DMS153 treated with DMSO at 0.1 percent for 48 hours (cell line): ENCODE data around the gene KDM8.

ENCODE experiments used
- DNase-seq: peaks from one replicate; lab custom pipeline; 2025; ENCODE audit not compliant: unreplicated experiment; lab: John Stamatoyannopoulos, UW

KDM8 gene

DNA sequence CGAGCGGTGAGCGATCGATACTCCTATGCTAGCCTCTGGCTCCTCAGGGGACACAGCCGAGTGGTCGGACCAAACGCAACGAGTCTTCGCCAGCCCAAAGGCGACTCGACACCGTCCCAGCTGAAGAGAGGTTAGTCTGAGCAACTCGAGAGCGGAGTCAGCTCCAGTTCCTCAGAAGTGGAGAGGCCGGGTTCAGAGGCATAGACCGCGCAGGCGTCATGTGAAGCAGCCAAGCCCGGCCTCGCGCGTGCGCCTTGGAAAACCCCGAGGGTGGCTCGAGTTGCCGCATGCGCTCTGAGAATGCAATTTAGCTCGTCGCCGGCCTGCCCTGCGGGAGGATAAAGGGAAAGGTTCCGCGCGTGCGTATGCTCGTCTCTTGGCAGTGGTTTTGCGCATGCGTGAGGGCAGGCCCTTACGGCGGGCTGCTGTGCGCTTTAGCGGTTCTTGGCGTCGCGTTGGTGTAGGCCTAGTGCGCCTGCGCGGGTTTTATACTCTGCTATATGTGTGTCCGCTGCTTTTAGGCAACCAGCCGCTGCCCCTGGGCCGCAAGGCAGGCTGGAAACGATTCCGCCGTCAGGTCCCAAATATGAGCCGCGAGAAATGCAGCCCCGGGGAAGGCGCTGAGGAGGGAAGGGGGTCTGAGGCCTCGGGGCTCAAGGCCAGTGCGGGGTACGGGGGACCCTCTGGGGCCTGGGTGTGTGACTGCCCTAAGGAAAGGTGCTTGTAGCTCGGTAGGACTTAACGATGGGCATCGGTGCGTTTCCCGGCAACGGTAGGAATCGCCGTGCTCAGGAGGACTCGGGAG, at the start of gene KDM8:
KDM8 (plus strand) TSS at position 20 of the 805 bp plus-strand sequence. CDS start 6,598 bp downstream, outside the sequence.
- peak; percentile 99 for DNase-seq

GRCh38 chr16:27154705-27155521, 48.4 kb upstream of the KDM8 start:
- DNase-seq, result peak; percentile 12

DNA sequence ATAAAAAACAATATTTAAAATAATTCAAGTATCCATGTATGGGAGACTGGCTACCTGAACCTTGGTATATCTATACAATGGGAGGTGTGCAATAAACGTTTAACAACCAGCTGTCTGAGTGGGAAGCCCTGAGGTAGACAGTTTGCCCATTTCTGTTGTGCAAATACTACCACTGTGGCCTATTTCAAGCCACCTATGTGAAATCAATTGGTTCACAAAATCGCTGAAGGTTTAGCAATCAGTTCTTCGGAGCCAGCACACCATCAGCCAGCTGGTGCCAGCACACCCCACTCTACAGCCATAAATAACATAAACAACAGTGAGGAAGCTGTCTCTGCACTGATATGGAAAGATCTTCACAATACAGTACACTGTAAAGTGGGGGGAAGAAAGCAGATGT, 46.7 kb upstream of the KDM8 start:
- no peak for DNase-seq

- DNase-seq, result no peak
Measured at GRCh38 chr16:27161398-27161797, 41.9 kb upstream of the KDM8 start.

DNA sequence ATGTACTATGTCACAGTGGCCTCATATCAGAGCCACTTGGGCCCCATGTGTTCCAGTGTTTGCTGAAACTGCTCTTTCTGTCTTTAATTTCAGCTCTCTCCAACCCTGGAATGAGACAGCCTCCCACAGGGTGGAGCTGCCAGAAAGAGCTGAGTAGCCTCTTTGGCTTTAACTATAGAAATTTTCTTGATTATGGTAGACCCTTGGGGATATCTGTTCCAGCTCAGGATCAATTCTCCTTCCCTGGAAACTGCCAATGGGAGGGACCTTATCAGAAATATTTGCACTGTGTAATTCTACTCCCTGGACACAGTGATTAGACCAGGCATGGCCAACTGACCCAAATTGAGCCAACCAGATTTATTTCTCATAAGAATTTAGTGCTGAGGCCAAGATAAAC, 39.0 kb upstream of the KDM8 start:
- DNase-seq, result no peak

GRCh38 chr16:27165576-27165975, 37.8 kb upstream of the KDM8 start:
- DNase-seq, result no peak

DNA sequence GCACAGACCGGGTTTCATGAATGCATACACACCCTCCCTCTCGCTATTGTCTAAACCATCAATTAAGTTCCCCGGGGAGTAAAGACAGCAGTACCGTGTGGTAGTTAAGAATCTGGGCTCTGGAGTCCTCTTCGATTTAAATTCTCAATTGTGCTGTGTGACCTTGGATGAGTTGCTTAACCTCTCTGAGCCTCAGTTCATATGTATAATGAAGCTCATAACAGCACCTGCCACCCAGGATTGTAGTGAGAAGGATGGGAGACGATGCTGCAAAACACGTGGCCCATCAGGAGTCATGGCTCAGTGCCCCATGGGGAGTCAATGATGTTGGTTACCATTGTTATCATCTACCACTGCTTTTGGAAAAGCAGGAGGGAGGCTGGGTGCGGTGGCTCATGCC, 34.5 kb upstream of the KDM8 start:
- DNase-seq, result no peak

DNA sequence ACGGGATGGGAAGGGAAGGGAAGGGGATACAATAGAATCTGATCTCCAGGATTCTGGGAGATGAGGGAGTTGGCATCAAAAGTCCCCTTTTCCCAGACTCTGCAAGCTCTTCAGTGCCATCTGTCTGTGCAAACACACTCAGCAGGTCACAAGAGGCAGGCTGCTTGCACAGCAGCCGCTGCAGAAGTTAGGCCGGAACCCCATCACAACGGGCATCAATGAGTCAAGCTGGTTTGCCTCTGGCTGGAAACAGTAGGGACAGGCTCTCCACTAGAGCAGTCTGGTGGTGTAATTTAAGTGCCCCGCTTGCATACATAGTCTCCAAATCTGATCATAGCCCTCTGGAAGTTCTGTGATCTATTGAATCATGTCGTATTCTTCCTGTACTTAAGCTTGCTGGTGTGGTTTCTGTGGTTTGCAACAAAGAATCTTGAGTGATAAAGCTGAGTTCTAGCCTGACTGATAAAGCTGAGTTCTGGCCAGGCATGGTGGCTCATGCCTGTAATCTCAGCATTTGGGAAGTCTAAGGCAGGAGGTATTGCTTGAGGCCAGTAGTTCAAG, 33.7 kb upstream of the KDM8 start:
- DNase-seq, result peak; percentile 38

DNA sequence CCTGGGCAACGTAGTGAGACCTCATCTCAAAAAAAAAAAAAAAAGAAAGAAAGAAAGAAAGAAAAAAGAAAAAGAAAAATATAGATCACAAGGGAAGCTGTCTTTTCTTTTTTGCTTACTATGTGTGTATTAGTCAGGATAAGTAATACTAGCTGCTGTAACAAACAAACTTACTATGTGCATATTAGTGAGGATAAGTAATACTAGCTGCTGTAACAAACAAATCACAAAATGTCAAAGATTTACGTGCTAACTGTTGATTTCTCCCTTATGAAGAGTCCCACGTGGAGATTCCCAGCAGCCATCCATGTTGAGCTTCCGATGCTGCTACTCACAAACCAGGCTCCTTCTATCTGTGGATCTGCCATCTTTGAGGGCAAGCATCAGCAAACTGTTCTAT, 31.7 kb upstream of the KDM8 start:
- no peak for DNase-seq

GRCh38 chr16:27174007-27174406, 29.3 kb upstream of the KDM8 start:
- peak; percentile 60 for DNase-seq

- no peak for DNase-seq
Measured at GRCh38 chr16:27174798-27175197, 28.5 kb upstream of the KDM8 start.

GRCh38 chr16:27175888-27176287, 27.4 kb upstream of the KDM8 start:
- DNase-seq, result no peak

DNA sequence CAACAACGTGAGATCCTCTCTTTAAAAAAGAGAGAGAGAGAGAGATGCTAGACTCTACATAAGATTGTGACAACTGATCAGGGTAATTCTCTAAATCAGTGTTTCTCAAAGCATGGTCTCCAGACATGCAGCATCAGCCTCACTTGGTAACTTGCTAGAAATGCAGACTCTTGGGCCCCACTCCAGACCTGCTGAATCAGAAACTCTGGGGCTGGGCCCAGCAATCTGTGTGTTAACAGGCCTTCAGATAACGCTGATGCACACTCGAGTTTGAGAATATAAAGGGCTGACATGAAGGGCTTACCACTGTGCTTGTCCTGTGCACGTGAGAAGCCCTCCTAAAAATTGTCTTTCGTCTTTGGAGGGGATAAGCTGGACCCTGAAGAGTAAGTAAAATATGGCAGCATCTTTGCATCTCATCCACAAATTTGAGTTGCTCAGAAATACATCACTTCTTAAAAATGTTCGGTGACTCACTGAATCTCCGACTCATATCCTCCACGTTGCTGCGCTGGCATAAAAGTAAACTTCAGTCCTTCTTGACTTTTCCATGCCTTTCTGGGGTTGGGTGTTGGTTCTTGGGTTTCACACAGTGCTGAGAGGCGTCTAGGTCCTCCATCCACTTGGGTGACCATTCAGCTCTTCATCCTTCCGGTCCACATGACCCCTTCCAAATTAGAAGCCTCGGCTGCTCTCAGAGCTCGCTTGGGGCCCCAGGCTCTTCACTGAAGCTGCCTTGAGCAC, 26.1 kb upstream of the KDM8 start:
- DNase-seq, result no peak

GRCh38 chr16:27179500-27180072, 23.7 kb upstream of the KDM8 start:
- DNase-seq, result no peak

DNA sequence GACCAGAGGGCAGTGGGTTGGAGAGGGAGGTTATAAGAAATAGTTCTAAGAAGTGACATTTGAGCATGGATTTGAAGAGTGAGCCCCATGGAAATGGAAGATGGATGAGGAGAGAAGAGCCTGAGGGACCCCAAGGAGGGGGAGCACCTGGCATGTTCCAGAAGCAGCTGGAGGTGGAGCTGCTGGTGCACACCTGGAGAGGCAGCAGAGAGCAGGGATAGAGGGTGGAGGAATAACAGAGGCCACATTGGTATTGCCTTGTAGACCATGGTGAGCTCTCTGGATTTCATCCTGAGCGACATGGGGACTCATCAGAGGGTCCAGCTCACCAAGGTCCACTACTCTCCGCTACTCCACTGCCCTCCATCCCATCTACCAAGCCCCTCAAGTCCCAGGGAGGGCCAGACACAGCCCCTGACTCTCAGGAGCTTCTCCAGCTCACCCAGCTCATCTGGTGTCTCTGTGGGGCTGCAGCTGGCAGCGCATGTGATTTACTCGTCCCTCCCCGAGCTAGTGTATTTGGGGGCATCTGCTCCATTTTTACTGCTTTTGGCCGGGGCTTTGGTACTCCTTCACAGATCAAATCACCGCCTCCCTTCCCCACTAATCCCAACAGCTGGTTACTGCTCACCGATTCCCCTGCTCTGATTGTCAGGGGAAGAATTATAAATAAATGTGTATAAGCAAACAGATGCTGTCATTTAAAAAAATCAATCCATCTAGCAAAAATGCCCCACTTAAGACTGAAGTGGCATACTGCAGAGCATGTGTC, 22.1 kb upstream of the KDM8 start:
- no peak for DNase-seq

- DNase-seq, result no peak
Measured at GRCh38 chr16:27182906-27183405, 20.4 kb upstream of the KDM8 start.

- DNase-seq, result no peak
Measured at GRCh38 chr16:27185776-27186130, 17.6 kb upstream of the KDM8 start.

DNA sequence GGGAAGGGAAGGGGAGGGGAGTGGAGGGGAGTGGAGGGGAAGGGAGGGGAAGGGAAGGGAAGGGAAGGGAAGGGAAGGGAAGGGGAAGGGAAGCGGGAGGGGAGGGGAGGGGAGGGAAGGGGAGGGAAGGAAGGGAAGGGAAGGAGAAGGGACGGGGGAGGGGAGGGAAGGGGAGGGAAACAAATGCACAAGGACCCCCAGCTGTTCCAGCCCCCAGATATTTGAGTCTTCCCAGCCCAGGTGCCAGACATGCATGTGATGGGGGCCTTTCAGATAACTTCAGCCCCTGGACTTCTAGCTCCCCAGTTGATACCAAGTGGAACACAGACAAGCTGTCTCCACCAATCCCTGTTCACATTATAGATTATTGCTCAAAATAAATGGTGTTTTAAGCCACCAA, 14.7 kb upstream of the KDM8 start:
- no peak for DNase-seq

DNA sequence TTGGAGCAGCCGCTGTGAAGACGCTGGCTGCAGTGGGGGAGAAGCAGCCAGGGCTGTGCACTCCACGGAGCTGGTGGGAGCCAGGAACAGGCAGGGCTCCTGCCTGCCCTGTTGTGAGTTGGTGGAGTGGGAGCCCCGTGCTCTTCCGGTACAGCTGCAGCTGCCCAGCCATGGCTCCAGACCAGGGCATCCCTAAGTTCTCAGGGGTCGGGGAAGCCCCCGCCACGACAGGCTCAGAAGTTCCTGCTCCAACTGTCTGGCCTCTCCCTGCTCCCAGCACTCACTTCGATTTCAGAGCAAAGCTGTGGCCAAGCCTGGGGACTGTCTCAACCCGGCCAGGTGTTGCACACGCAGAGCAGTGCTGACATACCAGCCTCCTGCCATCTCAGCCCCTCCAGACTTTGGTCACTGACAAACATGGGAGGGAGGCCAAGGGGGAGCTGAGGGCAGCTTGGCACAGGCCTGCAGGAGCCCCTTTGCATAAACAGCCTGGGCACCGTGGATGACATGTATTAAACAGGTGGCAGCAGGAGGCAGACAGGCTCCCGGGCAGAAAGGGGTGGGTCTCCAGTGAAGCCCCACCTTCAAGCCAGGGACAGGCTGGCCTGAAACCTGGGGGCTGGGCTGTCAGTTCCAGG, 13.9 kb upstream of the KDM8 start:
- peak; percentile 4 for DNase-seq
